GM10248 (cell line): ENCODE data around the gene KCNJ9.
A peak's percentile ranks its signal among the peaks of the same experiment; 100 is the strongest.

ENCODE experiments used
- CTCF ChIA-PET: fragments of 300-600 bp; sonication (Branson Sonifier 250); formaldehyde crosslinking; extraction: SDS; loops from one replicate; lab custom pipeline; 2021; ENCODE audit warnings: antibody characterized with exemption; lab: Yijun Ruan, JAX
- POLR2A ChIA-PET: fragments of 350-650 bp; sonication (Branson Sonifier 250); formaldehyde crosslinking; extraction: SDS; loops from one replicate; lab custom pipeline; 2020; ENCODE audit warnings: antibody characterized with exemption; lab: Yijun Ruan, JAX
- DNase-seq: peaks from one replicate; pipeline ENCODE4 v3.0.0; 2012; ENCODE audit errors: extremely low spot score
- TF ChIP-seq, protein P1 (sequence below): IDR thresholded peaks from 2 replicates; pipeline ENCODE4 v1.5.1; 2012; ENCODE audit warnings: mild to moderate bottlenecking, low read depth; ENCODE audit errors: extremely low read depth, missing control alignments, control extremely low read depth

KCNJ9 gene

DNA sequence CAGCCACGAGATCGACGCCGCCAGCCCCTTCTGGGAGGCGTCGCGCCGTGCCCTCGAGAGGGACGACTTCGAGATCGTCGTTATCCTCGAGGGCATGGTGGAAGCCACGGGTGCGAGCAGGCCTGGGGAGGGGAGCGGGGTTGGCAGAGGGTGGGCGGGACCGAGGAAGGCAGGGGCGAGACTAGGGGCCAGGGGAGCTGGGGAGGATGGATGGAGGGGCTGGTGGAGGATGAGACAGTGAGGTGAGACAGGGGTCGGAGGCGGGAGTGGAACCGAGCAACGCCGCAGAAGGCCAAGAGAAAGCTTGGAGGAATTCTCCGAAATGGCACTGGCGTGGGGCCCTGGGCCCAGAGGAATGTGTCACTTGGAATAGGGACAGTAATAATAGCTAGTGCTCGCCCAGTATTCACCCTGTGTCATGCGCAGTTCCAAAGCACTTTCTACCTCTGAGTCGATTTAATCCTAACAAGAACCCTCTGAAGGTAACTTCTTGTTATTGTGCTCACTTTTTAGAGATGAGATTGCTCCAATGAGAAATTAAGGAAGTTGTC is 3.5 kb downstream of the KCNJ9 start:
- TF ChIP-seq, protein P1, sequence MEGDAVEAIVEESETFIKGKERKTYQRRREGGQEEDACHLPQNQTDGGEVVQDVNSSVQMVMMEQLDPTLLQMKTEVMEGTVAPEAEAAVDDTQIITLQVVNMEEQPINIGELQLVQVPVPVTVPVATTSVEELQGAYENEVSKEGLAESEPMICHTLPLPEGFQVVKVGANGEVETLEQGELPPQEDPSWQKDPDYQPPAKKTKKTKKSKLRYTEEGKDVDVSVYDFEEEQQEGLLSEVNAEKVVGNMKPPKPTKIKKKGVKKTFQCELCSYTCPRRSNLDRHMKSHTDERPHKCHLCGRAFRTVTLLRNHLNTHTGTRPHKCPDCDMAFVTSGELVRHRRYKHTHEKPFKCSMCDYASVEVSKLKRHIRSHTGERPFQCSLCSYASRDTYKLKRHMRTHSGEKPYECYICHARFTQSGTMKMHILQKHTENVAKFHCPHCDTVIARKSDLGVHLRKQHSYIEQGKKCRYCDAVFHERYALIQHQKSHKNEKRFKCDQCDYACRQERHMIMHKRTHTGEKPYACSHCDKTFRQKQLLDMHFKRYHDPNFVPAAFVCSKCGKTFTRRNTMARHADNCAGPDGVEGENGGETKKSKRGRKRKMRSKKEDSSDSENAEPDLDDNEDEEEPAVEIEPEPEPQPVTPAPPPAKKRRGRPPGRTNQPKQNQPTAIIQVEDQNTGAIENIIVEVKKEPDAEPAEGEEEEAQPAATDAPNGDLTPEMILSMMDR: no peak
- ChIA-PET POLR2A (no interaction called here), CTCF (interaction anchor here (0.8 to 30.0 kb wide), 24 partner anchors 12 to 294 kb away, joined by 3 to 983 read pairs (median 5); partner anchors contain the start of genes IGSF8, KCNJ10 and KCNJ9)
- no peak for DNase-seq

DNA sequence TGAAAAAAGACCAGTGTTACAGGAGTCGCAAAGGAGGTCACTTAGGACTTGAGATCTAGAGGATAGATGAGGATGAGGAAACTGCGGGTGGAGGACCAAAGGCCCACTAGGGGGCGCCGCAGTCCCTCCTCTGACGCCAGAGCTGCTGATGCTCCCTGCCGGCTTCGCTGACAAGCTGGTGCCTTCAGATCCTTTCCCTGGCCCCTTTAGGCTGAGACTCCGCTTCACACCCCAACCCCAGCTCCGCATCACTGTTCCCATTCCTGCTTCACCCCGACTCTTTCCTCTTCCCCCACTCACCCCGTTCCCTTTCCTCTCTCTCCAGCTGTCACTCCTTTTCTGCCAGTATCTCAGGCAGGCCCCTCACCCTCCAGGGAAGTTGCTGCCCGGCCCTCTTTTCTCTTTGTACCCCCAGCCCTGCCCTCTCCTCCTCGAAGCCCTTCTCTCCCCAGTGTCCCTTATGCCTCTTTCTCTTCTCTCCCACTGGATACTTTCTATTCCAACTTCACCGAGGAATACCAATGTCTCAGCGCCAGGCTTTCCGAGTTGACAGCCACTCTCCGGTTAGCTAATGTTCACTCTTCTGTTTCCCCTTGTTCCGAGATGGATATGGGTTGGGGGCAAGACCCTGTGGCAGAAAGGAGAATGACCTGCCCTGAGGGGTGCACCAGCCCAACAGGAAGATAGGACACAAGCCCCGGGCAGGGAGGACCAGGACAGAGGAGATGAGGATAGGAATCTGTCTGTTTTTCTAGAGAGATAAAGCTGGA is 4.5 kb downstream of the KCNJ9 start:
- DNase-seq: peak; percentile 89
- TF ChIP-seq, protein P1: peak; percentile 71
- POLR2A ChIA-PET: no interaction called here

DNA sequence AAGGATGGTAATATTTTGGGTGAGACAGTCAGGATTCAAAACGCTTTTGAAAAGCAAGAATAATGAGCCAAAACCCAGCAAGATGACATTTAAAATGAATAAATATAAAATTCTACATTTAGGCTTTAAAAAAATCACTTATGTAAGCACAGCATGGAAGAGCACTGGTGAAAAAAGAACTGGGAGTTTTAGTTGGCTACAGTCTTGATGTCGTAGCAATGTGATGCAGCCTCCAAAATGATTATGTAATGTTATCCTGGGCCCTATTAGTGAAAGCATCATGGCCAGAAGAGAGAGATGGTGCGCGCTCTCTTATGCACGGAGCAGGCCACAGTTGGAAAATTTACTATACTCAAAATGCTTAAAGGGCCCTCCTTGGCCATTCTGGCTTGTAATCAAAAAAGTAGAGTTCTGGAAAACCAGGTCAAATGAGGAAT is 5.1 kb downstream of the KCNJ9 start:
- no peak for DNase-seq
- ChIA-PET CTCF (interaction anchor here (0.6 to 30.0 kb wide), 19 partner anchors 10 to 325 kb away, joined by 3 to 983 read pairs (median 5); partner anchors contain the start of genes IGSF8, KCNJ10 and KCNJ9), POLR2A (no interaction called here)
- TF ChIP-seq, protein P1: no peak

More for the DNA sequence above, 4.5 kb downstream of the KCNJ9 start:
- CTCF ChIA-PET: interaction anchor here (0.6 to 30.0 kb wide), 33 partner anchors 11 to 752 kb away, joined by 3 to 983 read pairs (median 5); partner anchors contain the start of genes IGSF8, KCNJ10, KCNJ9 and PEX19

DNA sequence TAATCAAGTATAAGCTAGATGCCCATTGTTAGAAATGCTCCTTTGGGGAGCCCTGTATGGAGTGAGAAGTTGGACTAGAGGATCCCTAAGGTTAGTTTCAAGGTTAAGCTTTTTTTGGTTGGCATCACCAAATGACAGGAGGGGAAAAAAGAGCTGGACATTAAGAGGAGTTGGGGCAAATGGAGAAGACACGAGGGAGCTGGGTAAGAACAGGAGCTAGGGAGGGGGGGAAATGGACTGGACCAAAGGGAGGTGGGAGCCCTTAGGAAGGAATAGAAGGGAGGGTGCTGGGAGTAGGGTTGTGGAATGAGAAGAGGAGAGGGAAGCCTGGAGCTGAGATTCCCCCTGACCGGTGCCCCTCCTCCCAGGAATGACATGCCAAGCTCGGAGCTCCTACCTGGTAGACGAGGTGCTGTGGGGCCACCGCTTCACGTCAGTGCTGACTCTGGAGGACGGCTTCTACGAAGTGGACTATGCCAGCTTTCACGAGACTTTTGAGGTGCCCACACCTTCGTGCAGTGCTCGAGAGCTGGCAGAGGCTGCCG is 5.9 kb downstream of the KCNJ9 start:
- no peak for DNase-seq
- TF ChIP-seq, protein P1: no peak
- CTCF ChIA-PET: interaction anchor here (0.6 to 30.0 kb wide), 12 partner anchors 9 to 311 kb away, joined by 3 to 983 read pairs (median 8); partner anchors contain the start of genes IGSF8, KCNJ10 and KCNJ9
- POLR2A ChIA-PET: no interaction called here

DNA sequence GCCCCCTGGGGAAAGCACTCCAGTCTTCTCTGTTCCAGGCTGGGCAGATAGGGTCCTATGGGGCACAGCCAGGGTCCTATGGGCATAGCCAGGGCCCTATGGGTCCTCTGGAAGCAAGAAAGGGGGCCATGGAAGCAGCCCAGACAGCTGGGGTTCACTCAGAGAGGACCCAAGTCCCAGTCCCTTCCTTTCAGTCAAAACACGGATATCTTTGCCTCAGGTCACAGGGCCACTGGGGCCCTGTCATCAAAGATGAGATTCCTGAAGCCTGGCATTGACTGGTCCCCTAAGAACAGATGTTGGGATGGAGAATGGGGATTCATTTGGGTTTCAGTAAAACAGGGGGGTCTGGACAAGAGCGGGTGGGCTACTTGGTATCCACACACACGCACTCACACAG is 8.5 kb downstream of the KCNJ9 start:
- TF ChIP-seq, protein P1: no peak
- CTCF ChIA-PET: interaction anchor here (30.0 kb wide), 1 partner anchor 29 kb away, joined by 983 read pairs; the partner anchor contains the start of genes KCNJ10 and KCNJ9
- no peak for DNase-seq
- POLR2A ChIA-PET: no interaction called here

DNA sequence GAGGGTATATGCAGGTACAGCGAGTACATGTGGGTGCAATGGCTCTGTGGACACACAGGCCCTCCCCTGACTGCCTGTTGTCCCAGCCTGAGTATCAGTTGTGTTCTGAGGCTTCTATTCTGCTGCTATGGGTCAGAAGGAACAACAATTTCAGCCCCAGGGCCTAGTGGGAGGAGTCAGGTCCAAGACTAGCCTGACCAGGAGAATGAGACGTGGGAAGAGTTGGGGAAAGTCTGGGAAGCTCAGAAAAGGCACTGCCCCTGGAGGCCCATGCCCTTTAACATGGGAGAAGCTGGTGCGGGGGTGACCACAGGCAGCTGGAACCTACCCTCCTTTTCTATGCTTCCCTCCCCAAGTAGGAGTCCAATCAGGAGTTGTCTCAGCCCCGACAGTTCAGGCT is 9.4 kb downstream of the KCNJ9 start:
- DNase-seq: no peak
- ChIA-PET CTCF (interaction anchor here (0.8 to 30.0 kb wide), 3 partner anchors 10 to 83 kb away, joined by 3 to 983 read pairs (median 4); partner anchors contain the start of genes KCNJ10 and KCNJ9), POLR2A (no interaction called here)
- TF ChIP-seq, protein P1: no peak
